WTC11 (cell line): Measurements from ENCODE around the gene MYOCOS. TPM values are rescaled to one million over a fixed set of nuclear protein-coding genes. Genes with fewer than 3 reads are reported as not detected.
A peak's percentile ranks its signal among the peaks of the same experiment; 100 is the strongest.

Source experiments
- ATAC-seq: fragments of 200-7000 bp; cut with Tn5 transposase; 2 replicates; pipeline ENCODE4 v1.10.0; 2021; ENCODE audit warnings: mild to moderate bottlenecking, moderate library complexity
- CTCF ChIA-PET: fragments of 300-600 bp; sonication (Branson Sonifier 250); formaldehyde crosslinking; loops from one replicate; lab custom pipeline; 2021; ENCODE audit warnings: antibody characterized with exemption; lab: Charles Lee
- POLR2A ChIA-PET: fragments of 350-600 bp; sonication (Branson Sonifier 250); formaldehyde crosslinking; loops from one replicate; lab custom pipeline; 2021; ENCODE audit warnings: antibody characterized with exemption; lab: Charles Lee
- DNase-seq: peaks from one replicate; pipeline ENCODE4 v3.0.0; 2021; ENCODE audit warnings: low spot score
- H3K27ac Mint-ChIP-seq: 2 replicates; pipeline ENCODE4 v1.8.0; 2021; ENCODE audit warnings: mixed read lengths
- H3K27me3 Mint-ChIP-seq: 2 replicates; pipeline ENCODE4 v1.8.0; 2021; ENCODE audit warnings: low read depth, mild to moderate bottlenecking, moderate library complexity, mixed read lengths
- H3K36me3 Mint-ChIP-seq: 2 replicates; pipeline ENCODE4 v1.8.0; 2021; ENCODE audit warnings: mixed read lengths
- H3K4me1 Mint-ChIP-seq: 2 replicates; pipeline ENCODE4 v1.8.0; 2022; ENCODE audit warnings: mixed read lengths
- H3K4me3 Mint-ChIP-seq: 2 replicates; pipeline ENCODE4 v1.8.0; 2021; ENCODE audit warnings: mild to moderate bottlenecking, moderate library complexity, mixed read lengths
- H3K9me3 Mint-ChIP-seq: 2 replicates; pipeline ENCODE4 v1.8.0; 2021; ENCODE audit warnings: mixed read lengths
- ATF2 ChIP-seq: sonication (generic); formaldehyde crosslinking; IDR thresholded peaks from 2 replicates; pipeline ENCODE4 v1.8.1; 2022; ENCODE audit warnings: low read depth, missing genetic modification reagents, borderline replicate concordance
- E2F4 ChIP-seq: sonication (generic); formaldehyde crosslinking; IDR thresholded peaks from 2 replicates; pipeline ENCODE4 v1.8.1; 2022; ENCODE audit warnings: low read depth, mild to moderate bottlenecking, moderate library complexity, missing genetic modification reagents, borderline replicate concordance
- ESRRA ChIP-seq: sonication (generic); formaldehyde crosslinking; IDR thresholded peaks from 2 replicates; pipeline ENCODE4 v1.8.1; 2022; ENCODE audit warnings: mild to moderate bottlenecking, missing genetic modification reagents, borderline replicate concordance
- HMGXB4 ChIP-seq: sonication (generic); formaldehyde crosslinking; IDR thresholded peaks from 2 replicates; pipeline ENCODE4 v1.8.1; 2023; ENCODE audit warnings: mild to moderate bottlenecking, moderate library complexity, missing genetic modification reagents
- KAT7 ChIP-seq: sonication (generic); formaldehyde crosslinking; IDR thresholded peaks from 2 replicates; pipeline ENCODE4 v1.8.1; 2023; ENCODE audit warnings: missing genetic modification reagents, mild to moderate bottlenecking, borderline replicate concordance
- TP53 ChIP-seq: sonication (generic); formaldehyde crosslinking; IDR thresholded peaks from 2 replicates; pipeline ENCODE4 v1.8.1; 2023; ENCODE audit warnings: mild to moderate bottlenecking, missing genetic modification reagents
- ZBTB21 ChIP-seq: sonication (generic); formaldehyde crosslinking; IDR thresholded peaks from 2 replicates; pipeline ENCODE4 v1.8.1; 2023; ENCODE audit warnings: mild to moderate bottlenecking, missing genetic modification reagents, borderline replicate concordance
- ZNF138 ChIP-seq: sonication (generic); formaldehyde crosslinking; conservative IDR thresholded peaks from 2 replicates; pipeline ENCODE4 v1.8.1; 2022; ENCODE audit warnings: mild to moderate bottlenecking, moderate library complexity, missing genetic modification reagents
- ZNF396 ChIP-seq: fragments of 250-450 bp; sonication (Bioruptor Pico); IDR thresholded peaks from 2 replicates; pipeline ENCODE4 v1.8.0; 2021; ENCODE audit warnings: mild to moderate bottlenecking, moderate library complexity, borderline replicate concordance
- total RNA-seq: library from RNA; stranded (reverse); gene quantifications from 3 replicates; pipeline ENCODE4 v1.2.3, GENCODE V29; 2021
- TF ChIP-seq, protein P1 (sequence below): sonication (generic); formaldehyde crosslinking; IDR thresholded peaks from 2 replicates; pipeline ENCODE4 v1.8.1; 2022; ENCODE audit warnings: mild to moderate bottlenecking, moderate library complexity, missing genetic modification reagents
- TF ChIP-seq, protein P2 (sequence below): sonication (generic); formaldehyde crosslinking; IDR thresholded peaks from 2 replicates; pipeline ENCODE4 v1.8.0; 2022; ENCODE audit warnings: mild to moderate bottlenecking, missing genetic modification reagents
- TF ChIP-seq, protein P3 (sequence below): sonication (generic); formaldehyde crosslinking; IDR thresholded peaks from 2 replicates; pipeline ENCODE4 v1.8.0; 2022; ENCODE audit warnings: mild to moderate bottlenecking, missing genetic modification reagents

Gene MYOCOS
- total RNA-seq, 1 experiment from 2014 or later: not detected

- ChIA-PET POLR2A (no interaction called here), CTCF (no interaction called here)
- Mint-ChIP-seq H3K4me1 (no peaks in the 10 kb centered on the region), H3K4me3 (no peak overlapping the region), H3K36me3 (peaks cover 69% of the 10 kb centered on the region), H3K27ac (no peak overlapping the region), H3K9me3 (no peaks in the 10 kb centered on the region), H3K27me3 (no peaks in the 10 kb centered on the region)
- TF ChIP-seq HMGXB4 (CRISPR knock-in tag): no peak
- TF ChIP-seq, protein P1, sequence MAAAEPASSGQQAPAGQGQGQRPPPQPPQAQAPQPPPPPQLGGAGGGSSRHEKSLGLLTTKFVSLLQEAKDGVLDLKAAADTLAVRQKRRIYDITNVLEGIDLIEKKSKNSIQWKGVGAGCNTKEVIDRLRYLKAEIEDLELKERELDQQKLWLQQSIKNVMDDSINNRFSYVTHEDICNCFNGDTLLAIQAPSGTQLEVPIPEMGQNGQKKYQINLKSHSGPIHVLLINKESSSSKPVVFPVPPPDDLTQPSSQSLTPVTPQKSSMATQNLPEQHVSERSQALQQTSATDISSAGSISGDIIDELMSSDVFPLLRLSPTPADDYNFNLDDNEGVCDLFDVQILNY (CRISPR knock-in tag): no peak
- no peak for TF ChIP-seq ATF2
- no peak for DNase-seq
- ATAC-seq: no peak
Measured at GRCh38 chr1:171583591-171584201, 38.3 kb upstream of the MYOCOS start.

GRCh38 chr1:171585715-171586114, 36.3 kb upstream of the MYOCOS start:
- no peak for DNase-seq
- H3K27me3 Mint-ChIP-seq: no peaks in the 10 kb centered on the region
- ChIA-PET CTCF (no interaction called here), POLR2A (interaction anchor here (0.6 kb wide), 1 partner anchor 1587 kb away, joined by 3 read pairs; no protein-coding TSS in a partner anchor)
- H3K4me1 Mint-ChIP-seq: no peaks in the 10 kb centered on the region
- H3K36me3 Mint-ChIP-seq: peaks cover 70% of the 10 kb centered on the region
- no peak for ATAC-seq
- H3K9me3 Mint-ChIP-seq: no peaks in the 10 kb centered on the region
- TF ChIP-seq ESRRA: no peak
- TF ChIP-seq KAT7 (CRISPR knock-in tag): no peak
- no peak for TF ChIP-seq ZNF138 (CRISPR knock-in tag)
- TF ChIP-seq ZBTB21 (CRISPR knock-in tag): no peak
- TF ChIP-seq, protein P2, sequence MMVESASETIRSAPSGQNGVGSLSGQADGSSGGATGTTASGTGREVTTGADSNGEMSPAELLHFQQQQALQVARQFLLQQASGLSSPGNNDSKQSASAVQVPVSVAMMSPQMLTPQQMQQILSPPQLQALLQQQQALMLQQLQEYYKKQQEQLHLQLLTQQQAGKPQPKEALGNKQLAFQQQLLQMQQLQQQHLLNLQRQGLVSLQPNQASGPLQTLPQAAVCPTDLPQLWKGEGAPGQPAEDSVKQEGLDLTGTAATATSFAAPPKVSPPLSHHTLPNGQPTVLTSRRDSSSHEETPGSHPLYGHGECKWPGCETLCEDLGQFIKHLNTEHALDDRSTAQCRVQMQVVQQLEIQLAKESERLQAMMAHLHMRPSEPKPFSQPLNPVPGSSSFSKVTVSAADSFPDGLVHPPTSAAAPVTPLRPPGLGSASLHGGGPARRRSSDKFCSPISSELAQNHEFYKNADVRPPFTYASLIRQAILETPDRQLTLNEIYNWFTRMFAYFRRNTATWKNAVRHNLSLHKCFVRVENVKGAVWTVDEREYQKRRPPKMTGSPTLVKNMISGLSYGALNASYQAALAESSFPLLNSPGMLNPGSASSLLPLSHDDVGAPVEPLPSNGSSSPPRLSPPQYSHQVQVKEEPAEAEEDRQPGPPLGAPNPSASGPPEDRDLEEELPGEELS (CRISPR knock-in tag): no peak
- TF ChIP-seq ATF2: no peak
- no peak for TF ChIP-seq E2F4 (CRISPR knock-in tag)
- TF ChIP-seq, protein P3, sequence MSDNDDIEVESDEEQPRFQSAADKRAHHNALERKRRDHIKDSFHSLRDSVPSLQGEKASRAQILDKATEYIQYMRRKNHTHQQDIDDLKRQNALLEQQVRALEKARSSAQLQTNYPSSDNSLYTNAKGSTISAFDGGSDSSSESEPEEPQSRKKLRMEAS (CRISPR knock-in tag): no peak
- no peak for TF ChIP-seq ZNF396 (CRISPR knock-in tag)
- TF ChIP-seq TP53: no peak
- no peak overlapping the region for H3K4me3 Mint-ChIP-seq
- H3K27ac Mint-ChIP-seq: 0 out of 2 replicates have a peak overlapping the region, but pooled peaks have one; percentile 44
